HG02623 (cell line): ENCODE measurements around the gene SSC4D.
A peak's percentile ranks its signal among the peaks of the same experiment; 100 is the strongest.
"Not testable (repeated sequence)": the region's sequence is repeated elsewhere in the genome, so short reads cannot be mapped to it uniquely, and the experiment has no call there.

Source experiments
- ATAC-seq: cut with Tn5 transposase; IDR thresholded peaks from one replicate; pipeline ENCODE4 v1.9.1; 2021; ENCODE audit warnings: moderate library complexity; ENCODE audit not compliant: unreplicated experiment

SSC4D gene

GRCh38 chr7:76423666-76424412, 14.3 kb upstream of the SSC4D start:
- ATAC-seq: no peak

DNA sequence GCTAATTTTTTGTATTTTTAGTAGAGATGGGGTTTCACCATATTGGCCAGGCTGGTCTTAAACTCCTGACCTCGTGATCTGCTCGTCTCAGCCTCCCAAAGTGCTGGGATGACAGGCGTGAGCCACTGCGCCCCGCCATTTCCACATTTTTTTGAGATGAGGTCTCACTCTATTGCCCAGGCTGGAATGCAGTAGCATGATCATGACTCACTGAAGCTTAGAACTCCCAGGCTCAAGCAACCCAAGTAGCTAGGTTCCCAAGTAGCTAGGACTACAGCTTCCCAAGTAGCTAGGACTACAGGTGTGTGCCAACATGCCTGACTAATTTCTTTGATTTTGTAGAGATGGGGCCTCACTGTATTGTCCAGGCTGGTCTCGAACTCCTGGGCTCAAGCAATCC, 11.6 kb upstream of the SSC4D start:
- not testable (repeated sequence) for ATAC-seq

GRCh38 chr7:76417654-76418310, 8.3 kb upstream of the SSC4D start:
- not testable (repeated sequence) for ATAC-seq

- ATAC-seq: no peak
These were observed 2.8 kb upstream of the SSC4D start for GRCh38 chr7:76412249-76412648.

- no peak for ATAC-seq
These were observed 2.1 kb upstream of the SSC4D start for GRCh38 chr7:76411626-76412025.

DNA sequence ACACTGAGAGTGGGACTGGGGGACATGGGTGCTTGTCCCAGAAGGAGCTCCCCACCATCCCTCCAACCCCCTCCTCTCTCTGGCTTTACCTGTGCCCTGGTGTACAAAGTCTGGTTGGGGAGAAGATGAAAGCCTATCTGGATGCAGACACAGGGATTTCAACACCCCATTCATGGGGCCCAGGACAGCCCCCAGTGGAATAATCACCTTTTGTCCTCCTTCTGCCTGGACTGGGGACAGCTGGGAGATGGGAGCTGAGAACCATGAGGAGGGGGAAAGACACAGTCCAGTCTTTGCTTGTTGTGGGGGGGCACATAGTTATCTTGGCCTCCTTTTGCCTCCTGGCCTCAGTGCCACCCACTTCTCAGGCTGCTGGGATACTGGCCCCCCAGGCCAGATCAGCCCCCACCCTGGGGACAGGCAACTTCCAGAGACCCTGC, 1.4 kb downstream of the SSC4D start:
- ATAC-seq: no peak

GRCh38 chr7:76407718-76408117, 1.8 kb downstream of the SSC4D start:
- ATAC-seq: no peak

DNA sequence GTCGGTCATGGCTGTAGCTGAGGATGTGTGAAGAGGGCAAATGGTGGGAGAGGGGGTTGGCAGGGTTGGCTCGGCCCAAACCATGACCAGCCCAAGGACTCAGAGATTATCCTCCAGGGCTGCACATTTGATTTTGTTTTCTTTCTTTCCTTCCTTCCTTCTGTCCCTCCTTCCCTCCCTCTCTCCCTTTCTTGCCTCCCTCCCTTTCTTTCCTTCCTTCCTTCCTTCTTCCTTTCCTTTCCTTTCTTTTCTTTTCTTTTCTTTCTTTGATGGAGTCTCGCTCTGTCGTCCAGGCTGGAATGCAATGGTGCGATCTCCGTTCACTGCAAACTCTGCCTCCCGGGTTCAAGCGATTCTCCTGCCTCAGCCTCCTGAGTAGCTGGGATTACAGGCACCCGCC, 3.8 kb downstream of the SSC4D start:
- no peak for ATAC-seq

DNA sequence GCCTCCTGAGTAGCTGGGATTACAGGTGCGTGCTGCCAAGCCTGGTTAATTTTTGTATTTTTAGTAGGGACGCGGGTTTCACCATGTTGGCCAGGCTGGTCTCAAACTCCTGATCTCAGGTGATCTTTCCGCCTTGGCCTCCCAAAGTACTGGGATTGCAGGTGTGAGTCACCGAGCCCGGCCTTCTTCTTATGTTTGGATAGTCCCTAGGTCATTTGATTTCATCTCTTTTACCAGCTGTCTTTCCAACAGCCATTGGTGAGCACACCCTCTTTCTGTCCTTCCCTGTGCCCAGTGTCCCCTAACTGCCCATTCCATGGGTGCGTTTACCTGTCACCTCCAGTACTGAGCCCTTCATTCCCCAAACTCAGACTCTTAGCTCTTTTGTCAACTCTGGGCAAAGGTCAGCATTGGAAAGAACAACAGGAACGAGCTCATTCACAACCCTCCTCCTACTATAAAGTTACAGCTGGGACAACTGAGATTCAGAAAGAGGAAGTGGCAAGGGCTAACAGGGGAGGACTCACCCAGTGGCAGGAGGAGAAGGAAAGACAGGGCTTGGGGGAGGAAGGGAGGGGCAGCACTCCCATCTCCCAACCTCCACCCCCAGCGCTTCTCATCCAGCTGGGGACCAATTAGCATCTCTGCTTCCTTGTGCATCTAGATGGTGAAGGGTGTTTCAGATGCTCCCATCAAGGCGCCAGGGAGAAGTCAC, 5.6 kb downstream of the SSC4D start:
- ATAC-seq: no peak

GRCh38 chr7:76403097-76403496, 6.4 kb downstream of the SSC4D start:
- not testable (repeated sequence) for ATAC-seq

DNA sequence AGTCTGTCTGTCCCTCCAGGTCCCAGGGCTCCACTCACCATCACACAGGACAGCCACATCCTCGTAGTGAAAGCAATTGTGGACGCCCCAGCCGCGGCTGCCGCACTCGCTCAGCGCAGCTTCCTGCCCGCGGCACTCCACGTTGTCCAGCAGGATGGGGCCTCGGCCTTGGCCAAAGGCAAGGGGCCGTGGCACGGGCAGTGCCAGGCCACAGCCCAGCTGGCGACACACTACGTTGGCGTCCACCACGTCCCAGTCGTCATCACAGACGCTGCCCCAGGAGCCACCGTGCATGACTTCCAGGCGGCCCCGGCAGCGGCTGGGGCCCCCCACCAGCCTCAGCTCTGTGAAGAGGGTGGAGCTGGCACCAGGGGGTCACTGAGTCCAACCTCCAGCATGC, 9.2 kb downstream of the SSC4D start:
- no peak for ATAC-seq

DNA sequence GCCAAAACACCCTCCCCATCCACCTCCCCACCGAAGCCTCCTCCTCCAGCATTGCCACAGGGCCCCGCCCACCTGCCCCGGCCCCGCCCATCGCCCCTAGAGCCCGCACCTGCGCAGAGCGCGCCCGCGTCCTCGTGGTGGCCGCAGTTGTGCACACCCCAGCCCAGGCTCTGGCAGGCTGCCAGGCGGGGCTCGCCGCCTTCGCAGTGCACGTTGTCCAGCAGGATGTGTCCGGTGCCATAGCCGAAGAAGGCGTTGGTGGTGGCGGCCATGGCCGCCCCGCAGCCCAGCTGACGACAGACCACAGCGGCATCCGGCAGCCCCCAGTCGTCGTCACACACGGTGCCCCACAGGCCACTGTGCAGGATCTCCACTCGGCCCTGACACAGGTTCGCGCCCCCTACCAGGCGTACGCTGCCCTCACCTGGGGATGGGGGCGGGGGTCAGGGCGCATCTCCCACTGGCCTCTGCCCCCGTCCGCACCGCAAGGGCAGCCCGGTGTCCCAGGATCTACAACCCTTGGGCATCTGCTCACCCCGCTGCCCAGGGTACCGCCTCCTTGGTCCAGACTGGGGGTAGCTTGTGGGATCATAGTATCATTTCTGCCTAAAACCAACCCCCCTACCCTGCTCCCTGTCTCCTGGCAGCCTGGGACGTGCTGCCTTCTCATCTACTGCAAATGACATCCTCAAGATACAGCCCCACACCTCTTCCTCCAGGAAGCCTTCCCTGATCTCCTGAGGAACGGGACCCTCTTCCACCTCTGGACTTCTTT, 11.9 kb downstream of the SSC4D start:
- peak; percentile 25 for ATAC-seq

DNA sequence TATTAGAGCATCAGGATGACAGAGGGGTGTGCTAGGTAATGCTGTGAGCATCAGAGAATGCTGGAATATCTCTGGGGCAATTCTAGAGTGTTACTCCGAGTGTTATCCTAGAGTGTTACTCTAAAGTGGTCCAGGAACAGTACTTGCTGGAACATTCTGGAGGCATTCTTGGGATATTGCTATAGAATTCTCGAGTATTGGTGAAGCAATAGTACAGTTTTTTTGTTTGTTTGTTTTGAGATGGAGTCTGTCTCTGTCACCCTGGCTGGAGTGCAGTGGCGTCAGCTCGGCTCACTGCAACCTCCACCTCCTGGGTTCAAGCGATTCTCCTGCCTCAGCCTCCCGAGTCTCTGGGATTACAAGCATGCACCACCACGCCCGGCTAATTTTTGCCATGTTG, 12.6 kb downstream of the SSC4D start:
- ATAC-seq: no peak

DNA sequence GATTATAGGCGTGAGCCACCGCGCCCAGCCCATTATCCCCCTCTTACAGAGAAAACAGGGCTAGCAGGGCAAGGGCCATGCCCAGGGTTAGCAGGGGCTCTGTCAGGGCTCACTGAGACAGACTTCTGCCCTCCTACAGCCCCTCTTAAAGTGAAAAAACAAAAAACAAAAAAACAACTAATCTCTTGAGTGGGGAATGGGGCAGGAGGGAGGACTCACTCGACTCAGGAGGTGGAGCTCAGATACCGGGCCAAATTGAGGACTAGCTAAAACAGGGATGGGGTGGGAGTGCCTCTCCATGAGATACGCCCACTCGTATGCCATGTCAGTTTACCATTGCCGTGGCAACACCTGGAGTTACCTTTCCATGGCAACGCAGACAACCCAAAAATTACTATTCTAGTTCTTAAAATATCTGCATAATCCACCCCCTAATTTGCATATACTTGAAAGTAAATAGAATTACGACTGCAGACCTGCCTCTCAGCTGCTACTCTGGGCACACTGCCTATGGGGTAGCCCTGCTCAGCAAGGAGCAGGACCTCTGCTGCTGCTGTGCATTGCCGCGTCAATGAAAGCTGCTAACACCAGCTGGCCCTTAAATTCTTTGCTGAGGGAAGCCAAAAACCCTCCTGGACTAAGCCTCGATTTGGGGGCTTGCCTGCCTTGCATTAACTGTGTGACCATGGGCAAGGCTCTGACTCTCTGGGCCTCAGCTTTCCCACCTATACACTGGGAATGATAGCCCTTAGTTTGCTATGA, 13.4 kb downstream of the SSC4D start:
- no peak for ATAC-seq

DNA sequence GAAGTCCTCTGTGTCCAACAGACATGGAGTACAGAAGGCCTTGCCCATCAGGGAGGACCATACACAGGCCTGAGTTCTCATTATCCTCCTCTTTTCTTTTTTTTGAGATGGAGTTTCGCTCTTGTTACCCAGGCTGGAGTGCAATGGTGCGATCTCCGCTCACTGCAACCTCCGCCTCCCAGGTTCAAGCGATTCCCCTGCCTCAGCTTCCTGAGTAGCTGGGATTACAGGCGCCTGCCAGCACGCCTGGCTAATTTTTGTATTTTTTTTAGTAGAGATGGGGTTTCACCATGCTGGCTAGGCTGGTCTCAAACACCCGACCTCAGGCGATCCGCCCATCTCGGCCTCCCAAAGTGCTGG, 13.9 kb downstream of the SSC4D start:
- not testable (repeated sequence) for ATAC-seq

DNA sequence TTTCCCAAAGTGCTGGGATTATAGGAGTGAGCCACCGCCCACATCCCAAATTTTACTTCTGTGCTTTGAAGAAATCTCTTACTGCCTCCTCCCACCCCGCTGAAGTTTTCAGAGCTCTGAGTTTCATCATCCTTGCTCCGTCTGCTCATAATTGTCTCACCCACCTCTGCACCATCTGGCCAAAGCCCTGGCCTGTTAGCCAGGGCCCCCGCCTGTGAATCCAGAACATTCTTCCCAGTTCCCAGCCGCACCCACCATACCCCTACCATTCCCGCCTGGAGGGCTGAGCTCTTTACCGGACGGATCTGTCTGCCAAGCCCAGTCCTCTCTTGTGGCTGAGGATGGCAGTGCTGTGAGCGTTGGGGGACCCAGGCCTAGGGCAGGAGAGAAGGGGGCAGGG, 14.5 kb downstream of the SSC4D start:
- no peak for ATAC-seq

DNA sequence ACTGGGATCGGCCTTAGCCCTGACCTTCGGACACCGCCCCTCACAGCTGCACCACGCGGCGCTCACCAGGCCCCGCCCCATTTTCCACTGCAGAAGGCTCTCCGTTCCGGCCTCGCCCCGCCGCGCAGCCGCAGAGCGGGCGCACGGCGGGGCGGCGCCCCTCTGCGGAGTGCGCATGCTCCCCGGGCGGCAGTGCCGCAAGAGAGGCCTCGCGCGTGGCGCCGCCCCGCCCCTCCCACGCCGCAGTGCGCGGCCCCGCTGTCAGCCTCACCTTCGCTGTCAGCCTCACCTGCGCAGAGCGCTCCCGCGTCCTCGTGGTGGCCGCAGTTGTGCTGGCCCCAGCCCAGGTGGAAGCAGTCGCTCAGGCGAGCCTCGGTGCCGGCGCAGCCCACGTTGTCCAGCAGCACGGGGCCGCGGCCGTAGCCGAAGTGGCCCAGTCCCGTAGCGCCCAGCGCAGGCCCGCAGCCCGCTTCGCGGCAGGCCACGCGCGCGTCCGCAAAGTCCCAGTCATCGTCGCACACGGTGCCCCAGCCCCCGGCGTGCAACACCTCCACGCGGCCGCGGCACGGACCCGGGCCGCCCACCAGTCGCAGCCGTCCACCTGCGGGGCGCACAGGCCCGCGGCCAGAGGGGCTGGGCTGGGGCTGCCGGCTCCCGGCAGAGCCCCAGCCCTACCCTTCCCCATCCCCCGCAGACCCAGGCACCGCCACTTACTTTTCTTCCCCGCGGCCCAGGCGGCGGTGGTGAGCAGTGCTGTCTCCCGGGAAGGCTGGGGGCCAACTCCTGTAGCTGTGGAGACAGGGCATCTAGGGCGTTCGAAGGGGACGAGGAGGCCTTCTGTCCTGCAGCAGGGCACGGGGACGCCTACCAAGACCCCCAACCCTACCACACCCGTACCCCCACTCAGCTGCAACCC, 16.1 kb downstream of the SSC4D start:
- peak; percentile 86 for ATAC-seq

GRCh38 chr7:76392531-76393115, 16.9 kb downstream of the SSC4D start:
- ATAC-seq: no peak

DNA sequence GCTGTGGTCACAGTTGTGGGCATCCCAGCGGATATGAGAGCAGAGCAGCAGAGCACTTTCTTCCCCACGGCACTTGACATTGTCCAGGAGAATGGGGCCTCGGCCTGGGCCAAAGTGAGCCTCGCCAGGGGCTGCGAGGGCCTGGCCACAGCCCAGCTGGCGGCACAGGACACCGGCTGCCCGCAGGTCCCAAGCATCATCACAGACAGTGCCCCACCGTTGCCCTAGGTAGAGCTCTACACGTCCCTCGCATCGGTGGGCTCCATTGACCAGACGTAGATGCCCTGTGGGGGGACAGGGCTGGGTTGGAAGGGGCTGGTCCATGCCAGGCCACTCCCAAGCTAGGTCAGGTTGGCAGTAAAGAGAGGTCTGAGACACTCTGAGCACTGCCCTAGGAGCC, 19.4 kb downstream of the SSC4D start:
- no peak for ATAC-seq
